Right cardiac atrium (tissue), 5 donors: ENCODE data around the gene CATSPER1. TPM values are rescaled to one million over a fixed set of nuclear protein-coding genes. Genes with fewer than 3 reads are reported as not detected.
A peak's percentile ranks its signal among the peaks of the same experiment; 100 is the strongest.

ENCODE experiments used
- ATAC-seq, 2 donors: fragments of 200-7000 bp; cut with Tn5 transposase; one replicate each; pipeline versions ENCODE4 v1.8.0 to v1.9.1; 2020; ENCODE audit warnings: moderate library complexity in 2 of 2, mild to moderate bottlenecking in 1 of 2
- DNase-seq, 3 donors: peaks; one replicate each; pipeline ENCODE4 v3.0.0-alpha.2; 2020
- H3K27ac ChIP-seq: one replicate; pipeline ENCODE4 v1.5.1; 2013; ENCODE audit warnings: mild to moderate bottlenecking, low read length, control low read depth, moderate library complexity
- H3K27me3 ChIP-seq: one replicate; pipeline ENCODE4 v1.6.1; 2013; ENCODE audit not compliant: control insufficient read depth, insufficient read depth
- H3K4me1 ChIP-seq: one replicate; pipeline ENCODE4 v1.6.1; 2013; ENCODE audit warnings: low read length; ENCODE audit not compliant: control insufficient read depth, insufficient read depth
- H3K4me3 ChIP-seq: one replicate; pipeline ENCODE4 v1.5.1; 2013; ENCODE audit warnings: low read length, control low read depth
- H3K9me3 ChIP-seq: one replicate; pipeline ENCODE4 v1.6.1; 2013; ENCODE audit warnings: low read length; ENCODE audit not compliant: control insufficient read depth
- WGBS: extraction: QIAGEN DNeasy Blood & Tissue Kit; methylation state at CpG from one replicate; pipeline ENCODE4 v1.1.7; 2013; 5-methylcytosine and 5-hydroxymethylcytosine counted together
- intact Hi-C, 4 donors: fragments of 100-400 bp; cut with DNase I; formaldehyde crosslinking; loops; one replicate each; pipeline versions ENCODE4 v1.11.0 to v1.14.0; 2022 to 2023
- polyA plus RNA-seq: library from polyadenylated mRNA; stranded (reverse); fragments of 200-250 nt; gene quantifications from one replicate; pipeline ENCODE4 v1.2.3, GENCODE V29; 2013
- total RNA-seq, 4 donors: library from RNA; stranded (reverse); fragmentation: NEBNext Ultra II Directional; extraction: Animal tissue kit (Norgen Biotek cat#: 25700); gene quantifications; one replicate each; pipeline ENCODE4 v1.2.1, GENCODE V29; 2021
- donor health status: healthy with polysubstance abuse.
- donor health status: DM: no; HTN: yes; CAD: no.
- donor health status: DM: no; HTN: no; CAD: no.
- donor health status: DM: no; HTN: yes; CAD: no; lungs with severe emphysema.
- donor health status: DM: yes; HTN: yes; CAD: no.

The CATSPER1 gene
- total and polyA plus RNA-seq, 5 donors = not detected

- no peaks in the 10 kb centered on the region for H3K4me1 ChIP-seq
- DNase-seq (no peak), ATAC-seq (no peak)
- no peak overlapping the region for H3K4me3 ChIP-seq
- no peaks in the 10 kb centered on the region for H3K27me3 ChIP-seq
- H3K27ac ChIP-seq = no peak overlapping the region
- no peaks in the 10 kb centered on the region for H3K9me3 ChIP-seq
- 92% methylated on average over 34 of the region's 34 CpGs for WGBS
- intact Hi-C loops = no loop called here
Measured at GRCh38 chr11:65978391-65979238, 47.7 kb downstream of the CATSPER1 start.

- intact Hi-C loops = no loop called here
- Histone ChIP-seq H3K27me3 (no peaks in the 10 kb centered on the region), H3K27ac (no peak overlapping the region), H3K9me3 (no peaks in the 10 kb centered on the region), H3K4me1 (no peaks in the 10 kb centered on the region), H3K4me3 (no peak overlapping the region)
- DNase-seq (no peak), ATAC-seq (peak in 1 of 2 donors; percentile 4)
- WGBS = 87% methylated on average over 29 of the region's 29 CpGs
Measured at GRCh38 chr11:65977621-65978390, 48.5 kb downstream of the CATSPER1 start.

GRCh38 chr11:65976216-65977176, 49.8 kb downstream of the CATSPER1 start:
- Histone ChIP-seq H3K4me3 (no peak overlapping the region), H3K4me1 (no peaks in the 10 kb centered on the region), H3K27ac (no peak overlapping the region), H3K27me3 (no peaks in the 10 kb centered on the region), H3K9me3 (no peaks in the 10 kb centered on the region)
- ATAC-seq = no peak
- intact Hi-C loops = no loop called here
- no peak for DNase-seq
- 82% methylated on average over 43 of the region's 43 CpGs for WGBS

GRCh38 chr11:65975771-65976170, 50.5 kb downstream of the CATSPER1 start:
- Histone ChIP-seq H3K27ac (no peak overlapping the region), H3K4me3 (no peak overlapping the region), H3K9me3 (no peaks in the 10 kb centered on the region), H3K27me3 (no peaks in the 10 kb centered on the region), H3K4me1 (no peaks in the 10 kb centered on the region)
- WGBS = 92% methylated on average over 9 of the region's 9 CpGs
- intact Hi-C loops = no loop called here
- ATAC-seq (no peak), DNase-seq (no peak)

- intact Hi-C loops = no loop called here
- DNase-seq = no peak
- Histone ChIP-seq H3K27me3 (no peaks in the 10 kb centered on the region), H3K27ac (no peak overlapping the region), H3K4me3 (no peak overlapping the region), H3K4me1 (no peaks in the 10 kb centered on the region), H3K9me3 (no peaks in the 10 kb centered on the region)
- no peak for ATAC-seq
- WGBS = 92% methylated on average over 13 of the region's 13 CpGs
Measured at GRCh38 chr11:65973439-65974110, 52.7 kb downstream of the CATSPER1 start.

GRCh38 chr11:65972116-65972515, 54.2 kb downstream of the CATSPER1 start:
- ATAC-seq = no peak
- WGBS = 93% methylated on average over 8 of the region's 8 CpGs
- intact Hi-C loops = no loop called here
- no peak overlapping the region for H3K27ac ChIP-seq
- no peak for DNase-seq
- H3K9me3 ChIP-seq = no peaks in the 10 kb centered on the region
- H3K27me3 ChIP-seq = no peaks in the 10 kb centered on the region
- no peaks in the 10 kb centered on the region for H3K4me1 ChIP-seq
- H3K4me3 ChIP-seq = no peak overlapping the region

- Histone ChIP-seq H3K27me3 (no peaks in the 10 kb centered on the region), H3K4me3 (no peak overlapping the region), H3K4me1 (no peaks in the 10 kb centered on the region), H3K27ac (no peak overlapping the region), H3K9me3 (no peaks in the 10 kb centered on the region)
- intact Hi-C loops = loop anchor here in 2 of 4 donors (5.0 to 10.0 kb wide), 2 partner anchors 33 to 84 kb away; partner anchors contain the start of genes BANF1 (in 1 of the 2), EIF1AD (in 1 of the 2) and FIBP (in 1 of the 2)
- DNase-seq = no peak
- WGBS = 83% methylated on average over 15 of the region's 15 CpGs
- no peak for ATAC-seq
Measured at GRCh38 chr11:65968600-65969482, 57.4 kb downstream of the CATSPER1 start.

GRCh38 chr11:65967329-65967934, 58.8 kb downstream of the CATSPER1 start:
- Histone ChIP-seq H3K27me3 (no peaks in the 10 kb centered on the region), H3K9me3 (no peaks in the 10 kb centered on the region), H3K4me3 (no peak overlapping the region), H3K27ac (no peak overlapping the region), H3K4me1 (peaks cover 4% of the 10 kb centered on the region)
- 92% methylated on average over 30 of the region's 30 CpGs for WGBS
- ATAC-seq = no peak
- DNase-seq = peak in 1 of 3 donors; percentile 50
- intact Hi-C loops = loop anchor here in 2 of 4 donors (5.0 to 10.0 kb wide), 2 partner anchors 35 to 83 kb away; partner anchors contain the start of genes BANF1 (in 1 of the 2), EIF1AD (in 1 of the 2) and FIBP (in 1 of the 2)
